AG09309 (cell line): ENCODE results near the gene WDR83.
"Not testable (repeated sequence)": the region's sequence is repeated elsewhere in the genome, so short reads cannot be mapped to it uniquely, and the experiment has no call there.

ENCODE experiments used
- DNase-seq: peaks from one replicate; pipeline ENCODE4 v3.0.0-alpha.2; 2010; ENCODE audit warnings: low read depth
- H3K4me3 ChIP-seq: 2 replicates; pipeline ENCODE4 v1.5.1; 2011; ENCODE audit warnings: mild to moderate bottlenecking, low read depth, low read length, moderate library complexity; ENCODE audit not compliant: control insufficient read depth
- CTCF ChIP-seq: IDR thresholded peaks from 2 replicates; pipeline ENCODE4 v1.5.1; 2011; ENCODE audit warnings: mild to moderate bottlenecking, low read depth, low read length, inconsistent platforms; ENCODE audit not compliant: insufficient read depth, control insufficient read depth; ENCODE audit errors: missing control alignments

Gene WDR83

GRCh38 chr19:12629215-12629614, 37.4 kb upstream of the WDR83 start:
- no peak for TF ChIP-seq CTCF
- no peak overlapping the region for H3K4me3 ChIP-seq
- no peak for DNase-seq

- no peak for TF ChIP-seq CTCF
Measured at GRCh38 chr19:12636631-12637030, 30.0 kb upstream of the WDR83 start.

GRCh38 chr19:12638611-12639182, 27.9 kb upstream of the WDR83 start:
- no peak overlapping the region for H3K4me3 ChIP-seq
- DNase-seq: no peak
- TF ChIP-seq CTCF: no peak

More at GRCh38 chr19:12636631-12637030, 30.0 kb upstream of the WDR83 start:
- no peak overlapping the region for H3K4me3 ChIP-seq
- DNase-seq: no peak

- peak; percentile 90 for TF ChIP-seq CTCF
- DNase-seq: peak; percentile 18
- no peak overlapping the region for H3K4me3 ChIP-seq
Measured at GRCh38 chr19:12639901-12640613, 26.6 kb upstream of the WDR83 start.

- H3K4me3 ChIP-seq: no peak overlapping the region
- no peak for DNase-seq
- TF ChIP-seq CTCF: no peak
Measured at GRCh38 chr19:12641456-12641855, 25.2 kb upstream of the WDR83 start.

- H3K4me3 ChIP-seq: no peak overlapping the region
- TF ChIP-seq CTCF: no peak
- no peak for DNase-seq
Measured at GRCh38 chr19:12642506-12642905, 24.1 kb upstream of the WDR83 start.

GRCh38 chr19:12643716-12644115, 22.9 kb upstream of the WDR83 start:
- DNase-seq, H3K4me3 ChIP-seq: not testable (repeated sequence)
